NOMO-1 treated with DMSO at 0.1 percent for 48 hours (cell line): ENCODE measurements around the gene MRPS5.

Source experiments
- DNase-seq: peaks from one replicate; lab custom pipeline; 2025; ENCODE audit not compliant: unreplicated experiment; lab: John Stamatoyannopoulos, UW

Gene MRPS5

GRCh38 chr2:95061119-95061512 lies 60.5 kb downstream of the MRPS5 start:
- DNase-seq: no peak

GRCh38 chr2:95060446-95061118 lies 61.0 kb downstream of the MRPS5 start:
- no peak for DNase-seq

- DNase-seq: no peak
Measured at GRCh38 chr2:95059656-95060370, 61.8 kb downstream of the MRPS5 start.

GRCh38 chr2:95058989-95059641 lies 62.5 kb downstream of the MRPS5 start:
- DNase-seq: no peak

GRCh38 chr2:95058466-95058988 lies 63.1 kb downstream of the MRPS5 start:
- no peak for DNase-seq

- DNase-seq: no peak
Measured at GRCh38 chr2:95057535-95058370, 63.9 kb downstream of the MRPS5 start.

GRCh38 chr2:95056461-95057459 lies 64.8 kb downstream of the MRPS5 start:
- DNase-seq: no peak

GRCh38 chr2:95056044-95056443 lies 65.6 kb downstream of the MRPS5 start:
- no peak for DNase-seq

GRCh38 chr2:95055262-95055661 lies 66.3 kb downstream of the MRPS5 start:
- no peak for DNase-seq

- DNase-seq: no peak
Measured at GRCh38 chr2:95054016-95054415, 67.6 kb downstream of the MRPS5 start.

- DNase-seq: no peak
Measured at GRCh38 chr2:95053543-95053942, 68.1 kb downstream of the MRPS5 start.

- DNase-seq: no peak
Measured at GRCh38 chr2:95052804-95053479, 68.7 kb downstream of the MRPS5 start.

GRCh38 chr2:95052307-95052706 lies 69.3 kb downstream of the MRPS5 start:
- DNase-seq: no peak

- no peak for DNase-seq
Measured at GRCh38 chr2:95051626-95052025, 70.0 kb downstream of the MRPS5 start.

- no peak for DNase-seq
Measured at GRCh38 chr2:95050385-95051300, 71.0 kb downstream of the MRPS5 start.

- no peak for DNase-seq
Measured at GRCh38 chr2:95049961-95050360, 71.6 kb downstream of the MRPS5 start.

GRCh38 chr2:95049683-95049955 lies 72.0 kb downstream of the MRPS5 start:
- no peak for DNase-seq

- no peak for DNase-seq
Measured at GRCh38 chr2:95048825-95049682, 72.6 kb downstream of the MRPS5 start.
